Dendritic cell treated with granulocyte-macrophage colony-stimulating factor and Interleukin-4, amounts not matched to agents 40 ng/mL and 50 ng/mL, for 4 days (primary cell): Measurements from ENCODE around the gene SCP2.
A peak's percentile ranks its signal among the peaks of the same experiment; 100 is the strongest.

ENCODE experiments used
- H3K27ac Mint-ChIP-seq: one replicate; pipeline ENCODE4 v1.8.0; 2022; ENCODE audit warnings: mild to moderate bottlenecking, mixed read lengths
- H3K27me3 Mint-ChIP-seq: one replicate; pipeline ENCODE4 v1.8.0; 2022; ENCODE audit warnings: mild to moderate bottlenecking, mixed read lengths
- H3K36me3 Mint-ChIP-seq: one replicate; pipeline ENCODE4 v1.8.0; 2022; ENCODE audit warnings: low read depth, mixed read lengths
- H3K4me1 Mint-ChIP-seq: one replicate; pipeline ENCODE4 v1.8.0; 2022; ENCODE audit warnings: low read depth, mixed read lengths
- H3K4me3 Mint-ChIP-seq: one replicate; pipeline ENCODE4 v1.8.0; 2022; ENCODE audit warnings: mild to moderate bottlenecking, moderate library complexity, mixed read lengths
- H3K9me3 Mint-ChIP-seq: one replicate; pipeline ENCODE4 v1.8.0; 2022; ENCODE audit warnings: mixed read lengths
- intact Hi-C: fragments of 100-400 bp; cut with micrococcal nuclease; formaldehyde crosslinking; loops from one replicate; pipeline ENCODE4 v1.15.0; 2022

SCP2 gene

DNA sequence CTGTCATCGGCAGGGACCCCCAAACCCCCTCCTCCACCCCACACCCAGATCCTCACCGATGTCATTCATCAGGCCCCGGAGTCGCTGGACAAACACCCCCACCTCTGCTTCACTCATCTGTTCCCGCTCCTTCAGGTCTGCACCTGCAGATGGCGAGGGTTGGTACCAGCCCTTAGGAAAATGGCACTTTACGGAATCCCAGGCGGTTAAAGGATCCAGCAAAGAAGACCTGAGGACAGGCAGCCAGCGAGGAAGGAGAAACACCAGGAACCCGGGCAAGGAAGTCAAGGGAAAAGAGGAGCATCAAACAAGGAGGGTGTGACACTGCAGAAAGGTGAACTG lies 19.3 kb upstream of the SCP2 start:
- H3K4me1 Mint-ChIP-seq: no peaks in the 10 kb centered on the region
- H3K27me3 Mint-ChIP-seq: no peaks in the 10 kb centered on the region
- H3K27ac Mint-ChIP-seq: no peak overlapping the region
- no peaks in the 10 kb centered on the region for H3K36me3 Mint-ChIP-seq
- H3K9me3 Mint-ChIP-seq: no peaks in the 10 kb centered on the region
- H3K4me3 Mint-ChIP-seq: no peak overlapping the region
- intact Hi-C loops: no loop called here

DNA sequence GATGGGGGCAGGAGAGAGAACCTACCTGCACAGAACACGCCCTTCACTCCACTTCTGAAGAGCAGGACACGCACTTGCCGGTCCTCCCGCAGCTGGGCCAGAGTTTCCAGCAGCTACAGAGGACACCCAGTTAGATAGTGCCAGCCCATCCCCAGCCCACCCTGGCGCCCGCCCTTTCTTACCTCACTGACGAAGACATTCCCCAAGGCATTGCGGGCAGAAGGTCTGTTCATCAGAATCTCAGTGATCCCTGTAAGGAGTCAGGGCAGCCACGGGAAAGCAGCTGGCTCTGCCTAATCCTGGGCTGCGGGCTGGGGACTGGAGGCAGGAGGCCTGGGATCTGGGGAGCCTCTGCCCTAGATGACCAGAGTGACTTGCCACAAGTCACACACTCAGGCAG lies 15.5 kb upstream of the SCP2 start:
- Mint-ChIP-seq H3K27ac (no peak overlapping the region), H3K36me3 (no peaks in the 10 kb centered on the region), H3K9me3 (no peaks in the 10 kb centered on the region), H3K4me3 (no peak overlapping the region), H3K4me1 (no peaks in the 10 kb centered on the region), H3K27me3 (no peaks in the 10 kb centered on the region)
- intact Hi-C loops: no loop called here

DNA sequence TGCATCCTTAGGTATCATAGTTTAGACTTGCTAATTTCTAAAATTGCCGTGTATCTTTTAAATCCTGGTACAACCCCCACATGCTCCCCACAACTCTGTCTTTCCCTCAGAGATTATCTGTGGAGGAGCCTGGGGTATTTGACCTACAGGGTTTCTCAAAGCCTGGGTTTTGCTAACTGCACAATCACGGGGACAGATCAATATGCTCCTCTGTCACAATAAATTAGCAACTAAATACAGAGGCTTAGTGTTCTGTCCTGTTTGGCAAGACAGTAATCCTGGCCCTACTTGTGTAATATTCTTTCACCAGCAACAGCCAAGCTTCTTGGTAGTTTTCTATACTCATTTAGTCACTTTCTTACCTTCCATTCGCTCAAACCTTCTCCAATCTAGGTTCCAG lies 14.1 kb upstream of the SCP2 start:
- Mint-ChIP-seq H3K9me3 (no peaks in the 10 kb centered on the region), H3K27me3 (no peaks in the 10 kb centered on the region), H3K36me3 (no peaks in the 10 kb centered on the region)

DNA sequence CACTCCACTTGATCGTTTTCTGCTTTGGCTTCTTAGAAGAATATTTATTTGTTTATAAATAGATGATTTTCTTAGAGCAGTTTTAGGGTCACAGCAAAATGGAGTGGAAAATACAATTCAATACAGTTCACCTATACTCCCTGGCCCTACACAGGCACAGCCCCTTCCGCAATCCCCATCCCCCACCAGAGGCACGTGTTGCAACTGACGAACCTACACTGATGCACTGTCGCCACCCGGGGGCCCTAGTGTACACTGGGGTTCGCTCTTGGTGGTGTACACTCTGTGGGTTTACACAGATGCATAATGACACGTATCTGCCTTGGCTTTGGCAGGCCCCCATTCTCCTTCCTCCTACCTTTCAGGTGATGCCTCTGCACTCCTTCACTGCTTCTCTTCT lies 13.5 kb upstream of the SCP2 start:
- intact Hi-C loops: no loop called here
- H3K4me1 Mint-ChIP-seq: no peaks in the 10 kb centered on the region
- H3K27ac Mint-ChIP-seq: no peak overlapping the region
- H3K36me3 Mint-ChIP-seq: no peaks in the 10 kb centered on the region
- H3K9me3 Mint-ChIP-seq: no peaks in the 10 kb centered on the region
- H3K27me3 Mint-ChIP-seq: no peaks in the 10 kb centered on the region
- H3K4me3 Mint-ChIP-seq: no peak overlapping the region

More for the DNA sequence above, 14.1 kb upstream of the SCP2 start:
- Mint-ChIP-seq H3K4me1 (no peaks in the 10 kb centered on the region), H3K27ac (no peak overlapping the region), H3K4me3 (no peak overlapping the region)
- intact Hi-C loops: no loop called here

DNA sequence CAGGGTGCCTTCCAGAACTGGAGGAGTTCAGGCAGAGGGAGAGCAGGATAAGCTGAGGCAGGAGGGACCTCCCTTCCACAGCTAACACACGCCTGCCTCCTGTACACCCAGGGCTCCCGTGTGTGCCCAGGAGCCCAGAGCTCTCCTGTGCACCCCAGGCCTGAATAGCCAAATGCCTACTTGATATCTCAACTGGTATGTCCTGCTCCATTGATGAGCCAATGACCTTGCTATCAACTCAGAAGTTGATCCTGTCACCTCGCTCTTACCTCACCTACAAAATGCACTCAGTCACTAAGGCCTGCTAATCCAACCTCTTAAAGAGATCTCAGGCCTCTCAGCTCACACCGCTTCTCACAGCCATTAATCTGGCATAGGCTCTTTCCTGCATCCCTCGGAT lies 12.6 kb upstream of the SCP2 start:
- Mint-ChIP-seq H3K36me3 (no peaks in the 10 kb centered on the region), H3K27me3 (no peaks in the 10 kb centered on the region), H3K4me3 (no peak overlapping the region), H3K4me1 (no peaks in the 10 kb centered on the region), H3K27ac (no peak overlapping the region), H3K9me3 (no peaks in the 10 kb centered on the region)
- intact Hi-C loops: no loop called here

DNA sequence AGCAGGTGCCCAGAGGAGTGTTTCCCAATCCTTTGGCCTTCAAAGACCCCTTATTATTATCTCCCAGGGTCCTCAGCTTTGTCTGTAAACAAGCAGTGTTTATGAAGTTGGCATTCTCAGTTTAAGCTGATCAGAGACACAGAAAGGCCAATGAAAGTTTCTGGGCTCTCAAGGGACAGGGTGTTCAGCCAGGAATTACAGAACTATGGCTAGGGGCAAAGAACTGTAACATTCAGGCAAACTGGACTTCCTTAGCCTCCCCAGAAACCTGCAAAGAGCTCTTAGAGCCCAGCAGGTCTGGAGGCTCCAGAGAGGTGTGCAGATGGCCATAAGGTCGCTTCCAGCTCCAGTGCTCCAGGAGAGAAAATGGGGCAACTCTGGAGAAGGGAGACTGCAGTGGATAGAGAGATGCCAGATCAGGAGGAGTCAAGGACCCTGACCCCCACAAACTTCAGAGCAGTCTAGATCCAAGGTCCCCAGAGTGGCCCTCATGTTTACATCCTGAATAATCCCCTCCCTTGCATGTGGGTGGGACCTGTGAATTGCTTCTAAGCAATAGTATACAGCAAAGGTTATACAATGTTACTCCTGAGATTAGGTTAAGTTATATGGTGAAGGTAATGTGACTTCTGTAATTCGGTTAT lies 11.7 kb upstream of the SCP2 start:
- Mint-ChIP-seq H3K9me3 (no peaks in the 10 kb centered on the region), H3K36me3 (no peaks in the 10 kb centered on the region), H3K27me3 (peaks cover 4% of the 10 kb centered on the region), H3K4me3 (no peak overlapping the region), H3K4me1 (no peaks in the 10 kb centered on the region), H3K27ac (no peak overlapping the region)
- intact Hi-C loops: no loop called here

DNA sequence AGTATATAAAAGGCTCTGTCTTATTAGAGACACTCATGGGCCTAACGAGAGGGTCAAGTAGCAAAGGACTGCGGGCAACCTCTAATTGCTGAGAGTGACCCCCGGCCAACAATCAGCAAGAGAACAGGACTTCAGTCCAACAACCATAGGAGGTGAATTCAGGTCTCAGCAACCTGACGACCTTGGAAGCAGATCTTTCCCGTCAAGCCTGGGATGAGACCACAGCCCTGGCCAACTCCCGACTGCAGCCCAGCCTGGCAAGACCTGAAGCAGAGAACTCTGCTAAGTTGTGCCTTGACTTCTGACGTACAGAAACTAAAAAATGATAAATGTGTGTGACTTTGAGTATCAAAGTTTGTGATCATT lies 11.2 kb upstream of the SCP2 start:
- intact Hi-C loops: no loop called here
- H3K9me3 Mint-ChIP-seq: no peaks in the 10 kb centered on the region
- H3K4me3 Mint-ChIP-seq: no peak overlapping the region
- H3K27me3 Mint-ChIP-seq: peaks cover 8% of the 10 kb centered on the region
- H3K27ac Mint-ChIP-seq: no peak overlapping the region
- no peaks in the 10 kb centered on the region for H3K4me1 Mint-ChIP-seq
- H3K36me3 Mint-ChIP-seq: no peaks in the 10 kb centered on the region

DNA sequence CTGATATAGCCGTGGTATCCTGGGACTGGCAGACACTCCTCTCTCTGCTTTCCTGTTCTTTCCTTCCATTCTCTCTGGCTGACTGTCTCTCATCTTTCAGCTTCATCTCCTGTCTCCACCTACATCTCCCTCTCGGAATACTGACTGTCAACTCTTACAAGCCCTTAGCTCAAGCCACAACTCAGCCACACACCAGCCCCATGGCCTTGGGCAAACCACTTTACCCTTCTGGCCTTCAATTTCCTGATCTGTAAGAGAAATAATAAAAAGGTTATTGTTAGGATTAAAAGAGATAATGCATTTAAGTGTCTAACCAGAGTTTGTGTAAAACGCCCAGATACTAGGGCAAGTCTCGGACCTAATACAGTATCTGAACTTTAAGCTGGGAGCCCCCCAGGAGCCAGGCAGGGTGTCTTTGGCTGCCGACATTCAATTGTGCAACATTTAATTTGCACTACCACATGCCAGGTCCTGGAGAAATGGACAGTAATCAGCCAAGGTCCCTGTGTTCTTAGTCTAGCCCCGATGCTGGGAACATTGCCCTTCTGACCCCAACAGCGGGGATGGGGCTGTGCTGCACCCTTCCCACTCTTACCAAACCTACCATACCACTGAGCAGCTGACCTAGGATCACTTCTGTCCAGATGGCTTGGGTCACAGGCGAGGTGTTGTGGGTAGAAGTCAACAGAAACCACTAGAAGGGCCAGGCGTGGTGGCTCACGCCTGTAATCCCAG lies 10.7 kb upstream of the SCP2 start:
- no peak overlapping the region for H3K27ac Mint-ChIP-seq
- H3K4me3 Mint-ChIP-seq: no peak overlapping the region
- H3K36me3 Mint-ChIP-seq: no peaks in the 10 kb centered on the region
- peaks cover 13% of the 10 kb centered on the region for H3K27me3 Mint-ChIP-seq
- intact Hi-C loops: no loop called here
- H3K4me1 Mint-ChIP-seq: peaks cover 1% of the 10 kb centered on the region
- no peaks in the 10 kb centered on the region for H3K9me3 Mint-ChIP-seq

DNA sequence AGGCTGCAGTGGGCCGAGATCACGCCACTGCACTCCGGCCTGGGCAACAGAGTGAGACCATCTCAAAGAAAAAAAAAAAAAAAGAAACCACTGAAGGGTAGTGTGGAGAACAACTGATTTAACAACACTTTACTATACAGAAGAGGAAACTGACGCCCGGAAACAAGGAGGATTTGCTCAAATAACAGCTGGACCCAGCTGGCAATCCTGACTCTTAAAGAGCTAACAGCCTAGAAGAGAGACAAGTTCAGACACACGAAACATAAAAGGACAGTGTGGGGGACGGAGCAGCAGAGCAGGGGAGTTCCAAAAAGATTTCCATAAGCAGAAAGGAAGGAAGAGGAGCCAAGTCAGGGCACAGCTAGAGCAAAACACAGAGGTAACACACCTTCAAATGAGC lies 9.9 kb upstream of the SCP2 start:
- Mint-ChIP-seq H3K4me1 (peaks cover 7% of the 10 kb centered on the region), H3K27ac (no peak overlapping the region), H3K9me3 (no peaks in the 10 kb centered on the region), H3K36me3 (no peaks in the 10 kb centered on the region), H3K27me3 (peaks cover 20% of the 10 kb centered on the region), H3K4me3 (no peak overlapping the region)
- intact Hi-C loops: no loop called here

DNA sequence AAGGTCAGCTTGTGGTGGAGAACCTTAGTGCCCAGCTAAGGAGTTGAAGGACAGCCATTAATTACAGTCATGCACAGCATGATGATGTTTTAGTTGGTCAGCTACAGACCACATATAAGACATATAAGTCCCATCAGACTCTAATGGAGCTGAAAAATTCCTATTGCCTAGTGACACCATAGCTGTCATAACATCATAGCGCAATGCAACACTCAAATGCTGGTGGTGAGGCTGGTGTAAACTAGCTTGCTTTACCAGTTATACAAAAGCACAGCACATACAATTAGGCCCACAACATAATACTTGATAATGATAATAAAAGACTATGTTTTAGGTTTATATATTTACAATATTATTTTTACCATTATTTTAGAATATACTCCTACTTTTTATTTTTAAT lies 9.5 kb upstream of the SCP2 start:
- no peaks in the 10 kb centered on the region for H3K36me3 Mint-ChIP-seq
- no peak overlapping the region for H3K27ac Mint-ChIP-seq
- no peaks in the 10 kb centered on the region for H3K9me3 Mint-ChIP-seq
- H3K27me3 Mint-ChIP-seq: peaks cover 21% of the 10 kb centered on the region
- H3K4me3 Mint-ChIP-seq: no peak overlapping the region
- H3K4me1 Mint-ChIP-seq: peaks cover 7% of the 10 kb centered on the region
- intact Hi-C loops: no loop called here

DNA sequence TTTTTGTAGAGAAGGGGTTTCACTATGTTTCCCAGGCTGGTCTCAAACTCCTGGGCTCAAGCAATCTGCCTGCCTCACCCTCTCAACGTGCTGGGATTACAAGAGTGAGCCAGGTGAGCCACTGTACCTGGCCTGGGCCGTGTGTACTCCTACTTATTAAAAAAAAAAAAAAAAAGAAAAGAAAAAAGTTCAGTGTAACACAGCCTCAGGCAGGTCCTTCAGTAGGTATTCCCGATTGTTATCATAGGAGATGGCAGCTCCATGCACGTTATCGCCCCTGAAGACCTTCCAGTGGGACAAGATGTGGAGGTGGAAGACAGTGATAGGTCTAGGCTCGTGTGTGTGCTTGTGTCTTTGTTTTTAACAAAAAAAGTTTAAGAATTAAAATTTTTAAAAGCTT lies 8.9 kb upstream of the SCP2 start:
- Mint-ChIP-seq H3K4me1 (peaks cover 7% of the 10 kb centered on the region), H3K27ac (no peak overlapping the region), H3K36me3 (no peaks in the 10 kb centered on the region), H3K27me3 (peaks cover 23% of the 10 kb centered on the region), H3K9me3 (no peaks in the 10 kb centered on the region), H3K4me3 (no peak overlapping the region)
- intact Hi-C loops: no loop called here

DNA sequence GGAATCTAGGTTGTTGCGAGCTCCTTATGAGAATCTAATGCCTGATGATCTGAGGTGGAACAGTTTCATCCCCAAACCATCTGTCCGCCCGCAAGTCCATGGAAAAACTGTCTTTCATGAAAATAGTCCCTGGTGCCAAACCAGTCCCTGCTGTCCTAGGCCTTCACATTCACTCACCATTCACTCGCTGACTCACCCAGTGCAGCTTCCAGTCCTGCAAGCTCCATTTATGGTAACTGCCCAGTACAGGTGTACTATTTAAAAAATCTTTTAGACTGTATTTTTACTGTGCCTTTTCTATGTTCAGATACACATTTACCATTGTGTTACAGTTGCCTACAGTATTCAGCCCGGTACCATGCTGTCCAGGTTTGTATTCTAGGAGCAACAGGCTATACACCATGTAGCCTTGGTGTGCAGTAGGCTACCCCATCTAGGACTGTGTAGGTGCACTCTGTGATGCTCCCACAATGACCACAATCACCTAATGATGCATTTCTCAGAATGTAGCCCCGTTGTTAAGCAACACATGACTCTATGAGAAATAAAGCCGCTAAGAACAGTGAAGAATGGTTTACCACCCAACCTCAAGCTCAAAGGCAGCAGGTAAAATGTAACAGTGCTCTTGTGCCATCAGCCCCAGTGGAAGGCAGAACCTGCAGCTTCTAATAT lies 7.9 kb upstream of the SCP2 start:
- Mint-ChIP-seq H3K36me3 (no peaks in the 10 kb centered on the region), H3K4me1 (peaks cover 7% of the 10 kb centered on the region), H3K4me3 (no peak overlapping the region), H3K27me3 (peaks cover 25% of the 10 kb centered on the region), H3K27ac (no peak overlapping the region), H3K9me3 (no peaks in the 10 kb centered on the region)
- intact Hi-C loops: no loop called here

DNA sequence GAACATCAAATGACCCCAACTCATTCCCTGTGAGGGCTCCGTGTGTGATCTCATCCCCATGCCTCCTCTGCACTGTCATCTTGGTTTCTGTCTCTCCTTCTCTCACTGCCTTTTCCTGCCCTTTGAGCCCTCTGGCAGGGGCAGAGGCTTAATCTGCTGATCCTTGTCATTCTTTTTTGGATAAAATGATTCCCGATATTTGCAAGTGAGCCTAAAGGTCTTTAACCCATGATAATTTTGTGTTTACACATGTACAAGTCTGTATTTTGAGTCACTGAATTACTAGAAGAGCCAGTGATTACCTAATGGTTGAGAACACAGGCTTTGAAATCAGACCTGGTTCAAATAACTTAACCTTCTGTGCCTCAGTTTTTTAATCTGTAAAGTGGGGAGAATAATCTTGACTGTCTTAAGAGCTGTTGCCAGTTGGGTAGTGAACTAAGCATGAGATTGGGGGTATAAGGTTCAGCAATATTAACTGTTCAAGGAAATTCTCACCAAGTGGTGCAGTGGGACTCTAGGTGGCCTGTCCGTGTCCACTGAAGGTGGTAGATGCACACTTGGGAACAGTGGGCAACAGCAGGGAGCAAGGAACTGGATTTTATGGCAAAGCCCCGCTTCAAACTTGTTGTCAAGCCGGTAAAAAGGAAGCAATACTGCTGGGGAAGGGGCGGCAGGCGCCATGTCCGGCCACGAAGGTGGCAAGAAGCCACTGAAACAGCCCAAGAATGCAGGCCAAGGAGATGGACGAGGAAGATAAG lies 7.2 kb upstream of the SCP2 start:
- H3K4me3 Mint-ChIP-seq: no peak overlapping the region
- no peaks in the 10 kb centered on the region for H3K9me3 Mint-ChIP-seq
- no peaks in the 10 kb centered on the region for H3K36me3 Mint-ChIP-seq
- peaks cover 26% of the 10 kb centered on the region for H3K27me3 Mint-ChIP-seq
- H3K27ac Mint-ChIP-seq: no peak overlapping the region
- intact Hi-C loops: no loop called here
- peaks cover 7% of the 10 kb centered on the region for H3K4me1 Mint-ChIP-seq

DNA sequence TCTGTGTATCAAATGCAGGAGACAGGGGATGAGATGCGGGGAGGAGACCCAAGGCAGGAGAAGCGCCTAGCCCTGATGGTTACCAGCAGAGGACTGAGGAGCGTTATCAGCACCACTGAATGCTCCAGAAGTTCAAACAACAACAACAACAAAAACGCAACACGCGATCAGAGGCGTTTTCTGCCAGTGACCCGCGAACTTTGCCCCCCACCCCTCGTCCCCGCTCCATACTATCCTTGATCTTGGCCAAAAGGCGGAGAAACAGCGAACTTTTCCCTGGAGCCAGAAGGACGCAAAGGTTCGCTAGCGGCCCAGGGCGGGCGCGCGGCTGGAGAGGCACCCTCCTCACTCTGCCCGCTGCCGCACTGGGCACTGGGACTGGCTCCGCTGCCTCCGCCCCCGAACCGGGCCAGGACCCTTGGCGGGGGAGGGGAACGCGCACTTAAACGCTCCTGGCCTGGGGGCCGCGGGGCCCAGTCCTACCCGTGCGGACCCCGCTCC lies 6.2 kb upstream of the SCP2 start:
- Mint-ChIP-seq H3K4me3 (peak overlapping the region; percentile 78), H3K27me3 (peaks cover 30% of the 10 kb centered on the region), H3K27ac (peak overlapping the region; percentile 71)

More for the DNA sequence above, 6.2 kb upstream of the SCP2 start:
- Mint-ChIP-seq H3K4me1 (peaks cover 7% of the 10 kb centered on the region), H3K9me3 (no peaks in the 10 kb centered on the region), H3K36me3 (no peaks in the 10 kb centered on the region)
- intact Hi-C loops: no loop called here
